IMR-90 (cell line): ENCODE measurements around the gene ACOT7.

Experiments
- CEBPB ChIP-seq: IDR thresholded peaks from 2 replicates; pipeline ENCODE4 v1.6.1; 2012; ENCODE audit warnings: low read depth, low read length, improper control_type of control experiment
- CTCF ChIP-seq: conservative IDR thresholded peaks from 2 replicates; pipeline ENCODE4 v1.5.1; 2012; ENCODE audit warnings: mild to moderate bottlenecking, low read depth, low read length, improper control_type of control experiment
- MAFK ChIP-seq: IDR thresholded peaks from 2 replicates; pipeline ENCODE4 v1.6.1; 2012; ENCODE audit warnings: low read depth, low read length, improper control_type of control experiment
- MXI1 ChIP-seq: IDR thresholded peaks from 2 replicates; pipeline ENCODE4 v1.6.1; 2012; ENCODE audit warnings: low read depth, mild to moderate bottlenecking, low read length, moderate library complexity, borderline replicate concordance
- POLR2A ChIP-seq: IDR thresholded peaks from 2 replicates; pipeline ENCODE4 v1.6.1; 2012; ENCODE audit warnings: mild to moderate bottlenecking, low read depth, low read length
- RAD21 ChIP-seq: IDR thresholded peaks from 2 replicates; pipeline ENCODE4 v1.6.1; 2012; ENCODE audit warnings: low read length, improper control_type of control experiment
- RCOR1 ChIP-seq: IDR thresholded peaks from 2 replicates; pipeline ENCODE4 v1.6.1; 2012; ENCODE audit warnings: mild to moderate bottlenecking, low read length, improper control_type of control experiment; ENCODE audit not compliant: insufficient replicate concordance
- RFX5 ChIP-seq: IDR thresholded peaks from 2 replicates; pipeline ENCODE4 v1.8.0; 2012; ENCODE audit warnings: low read depth, mild to moderate bottlenecking, low read length, moderate library complexity
- USF2 ChIP-seq: fragments of 150-350 bp; IDR thresholded peaks from 2 replicates; pipeline ENCODE4 v1.6.1; 2017; ENCODE audit warnings: mild to moderate bottlenecking, antibody characterized with exemption, low read length, low read depth

DNA sequence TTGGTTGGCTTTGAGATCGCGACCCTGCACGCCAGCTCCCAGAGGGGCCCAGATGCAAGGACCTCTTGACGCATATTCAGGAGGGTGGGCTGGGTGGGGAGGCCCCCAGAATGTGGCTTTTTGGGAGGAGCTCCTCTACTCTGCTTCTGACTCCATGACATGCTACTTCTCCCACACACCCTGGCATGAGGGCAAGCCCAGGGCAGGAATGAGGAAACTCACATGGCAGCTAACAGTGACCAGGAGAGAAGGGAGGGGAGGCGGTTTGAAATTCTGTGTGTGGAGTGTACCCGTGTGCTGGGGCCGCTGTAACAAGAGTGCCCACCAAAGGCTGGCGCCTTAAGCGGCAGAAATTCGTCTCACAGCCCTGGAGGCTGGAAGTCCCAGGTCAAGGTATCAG, 71.4 kb downstream of the ACOT7 start:
- TF ChIP-seq CTCF (no peak), RFX5 (no peak), USF2 (no peak), MAFK (no peak), MXI1 (no peak), CEBPB (no peak), RCOR1 (no peak), RAD21 (no peak), POLR2A (no peak)
